Endometrial microvascular endothelial cells (primary cell): ENCODE results near the gene ZNF407. TPM values are rescaled to one million over a fixed set of nuclear protein-coding genes. Genes with fewer than 3 reads are reported as not detected.

Experiments
- in situ Hi-C: cut with HindIII; loops from 2 replicates; pipeline ENCODE4 v1.10.0; 2017; ENCODE audit warnings: low sequenced_read_pairs, low pct_unique_long_range_greater_than_20kb; ENCODE audit errors: inconsistent ontology term
- total RNA-seq: library from RNA; depleted of rRNA; stranded (reverse); fragments of >200 nt; gene quantifications from one replicate; pipeline ENCODE4 v1.2.3, GENCODE V29; 2015; ENCODE audit errors: inconsistent ontology term

Gene ZNF407
- total RNA-seq, 1 donor from 2014 or later, result 8.7 TPM

DNA sequence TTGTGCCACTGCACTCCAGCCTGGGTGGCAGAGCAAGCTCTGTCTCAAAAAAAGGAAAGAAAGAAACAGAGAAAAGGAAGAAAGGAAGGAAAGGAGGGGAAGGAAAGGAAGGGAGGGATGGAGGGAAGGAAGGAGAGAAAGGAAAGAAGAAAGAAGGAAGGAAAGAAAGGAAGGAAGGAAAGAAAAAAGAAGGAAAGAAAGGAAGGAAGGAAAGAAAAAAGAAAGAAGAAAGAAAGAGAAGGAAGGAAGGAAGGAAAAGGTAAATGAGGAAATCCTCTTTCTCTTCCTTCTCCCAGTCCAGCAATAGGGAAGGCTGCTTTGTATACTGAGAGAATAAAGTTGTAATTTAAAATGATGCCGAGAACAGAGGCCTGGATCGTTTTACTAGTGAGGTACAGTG lies 22.8 kb upstream of the ZNF407 start:
- in situ Hi-C loops, result no loop called here

DNA sequence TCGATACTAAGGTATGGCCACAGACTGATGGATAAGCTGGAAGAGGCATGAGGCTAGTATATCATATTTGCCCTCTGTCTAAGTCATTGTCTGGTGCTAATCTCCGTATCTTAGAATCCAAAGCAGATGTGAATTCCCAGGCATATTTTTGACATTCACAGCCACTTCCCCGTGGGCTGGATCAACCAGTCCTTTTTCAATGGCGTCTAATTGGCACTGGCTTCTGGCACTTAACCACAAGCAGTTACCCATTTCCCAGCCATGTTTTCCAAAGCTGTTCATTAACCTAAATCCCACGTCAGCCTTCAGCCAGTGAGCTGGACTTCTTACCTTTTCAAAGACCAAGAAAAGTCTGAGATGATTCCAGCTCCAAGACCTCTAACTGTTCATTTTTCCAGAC lies 20.7 kb upstream of the ZNF407 start:
- in situ Hi-C loops, result no loop called here

DNA sequence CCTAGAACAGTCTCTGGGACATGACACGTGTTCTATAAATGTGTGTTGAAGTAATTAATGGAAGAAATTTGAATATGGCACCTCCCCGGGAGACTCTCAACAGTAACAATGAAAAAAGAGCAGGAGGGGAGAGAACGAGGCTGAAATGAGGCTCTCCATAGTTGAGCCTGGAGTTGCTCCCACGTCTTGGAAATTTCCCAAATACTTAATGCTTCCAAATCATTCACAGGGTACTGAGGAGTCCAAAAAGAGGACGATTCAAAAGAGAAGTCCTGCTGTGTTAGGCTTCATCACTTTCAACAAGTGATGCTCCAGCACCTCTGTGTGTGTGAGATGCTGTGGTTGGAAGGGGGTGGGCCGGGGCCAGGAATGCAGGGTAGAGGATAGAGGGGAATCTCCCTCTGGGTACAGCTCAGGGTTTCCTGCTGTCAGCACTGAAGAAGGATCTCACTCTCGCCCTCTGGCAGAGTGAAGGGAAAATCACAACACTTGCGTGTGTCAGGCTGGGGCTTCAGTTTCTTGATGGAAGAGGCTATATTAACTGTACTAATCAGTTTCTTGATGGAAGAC lies 18.1 kb upstream of the ZNF407 start:
- in situ Hi-C loops, result no loop called here

GRCh38 chr18:74582642-74583041 lies 15.0 kb upstream of the ZNF407 start:
- in situ Hi-C loops, result no loop called here

DNA sequence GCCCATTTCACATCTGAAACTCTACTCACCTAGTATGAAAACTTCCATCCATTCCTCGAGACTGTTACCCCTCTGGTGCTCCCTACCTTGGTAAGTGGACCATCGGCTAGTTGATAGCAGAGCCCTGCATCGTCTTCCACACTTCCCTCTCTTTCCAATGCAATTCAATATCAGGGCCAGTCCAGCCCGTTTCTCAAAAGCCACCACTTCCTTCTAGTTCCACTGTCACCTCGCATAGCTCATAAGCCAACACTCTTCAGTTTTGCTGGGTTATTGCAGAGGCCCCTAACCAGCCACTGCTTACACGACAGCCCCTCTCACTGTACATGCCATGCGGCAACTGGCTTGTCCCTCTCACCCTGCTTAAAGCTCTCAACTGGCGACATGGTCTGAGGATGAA lies 10.2 kb upstream of the ZNF407 start:
- in situ Hi-C loops, result no loop called here

- in situ Hi-C loops, result no loop called here
Measured at GRCh38 chr18:74589021-74589420, 8.6 kb upstream of the ZNF407 start.

DNA sequence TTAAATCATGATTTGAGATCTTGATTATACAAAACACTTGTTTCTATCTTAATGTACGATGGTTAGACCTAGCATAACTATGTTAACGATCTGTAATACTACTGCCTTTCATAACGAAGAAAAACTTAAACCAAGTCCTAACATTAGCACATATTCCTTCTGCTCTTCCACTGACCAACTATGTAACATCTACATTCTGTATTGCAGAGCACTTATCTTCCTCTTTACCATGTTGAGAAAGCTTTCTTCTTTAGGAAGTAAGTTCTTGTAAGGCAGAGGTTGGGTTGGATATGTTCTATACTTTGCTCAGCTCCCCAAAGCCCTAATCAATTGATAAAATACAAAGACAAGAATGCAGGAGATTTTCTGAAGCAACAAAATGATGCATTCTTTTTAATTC lies 7.9 kb upstream of the ZNF407 start:
- in situ Hi-C loops, result no loop called here

- in situ Hi-C loops, result no loop called here
Measured at GRCh38 chr18:74590671-74591070, 7.0 kb upstream of the ZNF407 start.

- in situ Hi-C loops, result no loop called here
Measured at GRCh38 chr18:74595431-74595830, 2.2 kb upstream of the ZNF407 start.

DNA sequence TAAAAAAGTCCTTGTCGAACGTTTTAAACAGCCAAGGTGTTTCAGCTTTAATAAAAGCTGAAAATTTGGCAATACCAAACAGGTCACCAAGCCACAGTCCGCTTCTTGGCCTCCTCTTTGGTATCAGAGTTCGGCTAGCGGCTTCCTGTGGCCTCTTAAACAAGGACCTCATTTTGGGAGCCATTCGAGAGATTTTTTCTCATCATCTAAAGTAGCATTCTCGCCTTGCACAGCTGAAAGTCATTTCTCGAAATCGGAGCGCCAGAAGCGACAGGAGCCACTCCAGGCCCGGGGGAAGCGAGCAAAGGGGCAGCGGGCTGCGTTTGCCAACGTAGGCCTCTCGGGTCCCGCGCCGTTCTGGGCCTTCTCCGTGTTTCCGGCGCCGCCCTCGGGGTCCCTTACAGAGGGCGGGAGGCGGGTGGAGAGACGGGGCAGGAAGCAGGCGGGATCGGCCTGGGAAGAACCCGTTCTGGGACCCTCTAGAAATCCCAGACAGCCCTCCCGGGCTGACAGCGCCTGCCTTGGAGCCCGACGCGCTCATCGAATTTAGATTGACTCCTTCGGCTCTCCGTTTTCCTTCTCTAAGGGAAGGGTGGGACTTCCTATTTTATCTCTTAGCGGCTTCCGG lies 522 bp upstream of the ZNF407 start:
- in situ Hi-C loops, result no loop called here

DNA sequence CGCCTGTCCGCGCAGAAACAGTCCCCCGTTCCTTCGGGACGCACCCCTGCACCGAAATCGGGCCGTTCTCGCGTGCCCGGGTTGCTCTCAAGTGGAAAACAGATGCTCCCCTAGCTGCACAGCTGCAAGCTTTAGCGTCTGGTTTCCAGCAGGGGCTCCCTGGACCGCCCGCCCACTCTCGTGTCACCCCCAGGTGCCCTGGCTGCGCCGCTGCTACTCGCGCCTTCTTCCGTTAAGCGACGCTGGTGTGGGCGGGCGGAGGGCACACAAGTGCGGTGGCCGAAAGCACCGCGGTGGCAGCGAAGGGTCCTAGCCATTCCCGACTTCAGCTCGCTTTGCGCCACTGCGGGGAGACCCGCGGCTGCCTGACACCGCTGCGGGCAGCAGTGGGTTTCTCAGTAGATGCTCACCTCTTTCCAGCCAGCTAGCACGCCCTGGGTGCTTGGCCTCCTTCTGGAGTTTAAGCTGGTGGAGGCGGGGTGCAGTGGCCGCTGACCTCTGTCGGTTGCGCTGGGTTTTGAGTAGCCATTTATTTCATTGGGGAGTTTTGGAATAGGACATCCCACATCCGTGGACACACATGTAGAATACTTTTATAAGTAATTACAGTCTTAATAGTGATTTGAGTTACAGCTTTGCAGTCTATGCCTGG lies 806 bp downstream of the ZNF407 start:
- in situ Hi-C loops, result no loop called here

- in situ Hi-C loops, result no loop called here
Measured at GRCh38 chr18:74604361-74604760, 6.7 kb downstream of the ZNF407 start.

DNA sequence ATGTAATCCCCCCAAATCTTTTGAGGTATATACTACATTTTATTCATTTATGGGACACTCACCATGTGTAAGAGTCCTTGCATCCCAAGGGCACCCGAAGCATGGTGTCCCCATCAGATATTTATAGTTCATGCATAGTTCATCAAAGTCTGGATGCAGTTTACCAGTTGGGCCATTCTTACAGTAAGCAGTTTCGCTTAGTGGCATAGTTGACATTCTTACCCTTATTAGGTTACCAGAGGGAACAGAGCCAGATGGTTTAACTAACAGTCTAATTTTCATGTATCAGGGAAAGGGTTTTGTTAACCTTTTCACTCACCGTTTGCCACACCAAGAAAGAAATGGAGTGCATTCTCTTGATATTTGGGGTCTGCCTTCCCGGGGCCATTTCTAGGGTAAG lies 7.1 kb downstream of the ZNF407 start:
- in situ Hi-C loops, result no loop called here

DNA sequence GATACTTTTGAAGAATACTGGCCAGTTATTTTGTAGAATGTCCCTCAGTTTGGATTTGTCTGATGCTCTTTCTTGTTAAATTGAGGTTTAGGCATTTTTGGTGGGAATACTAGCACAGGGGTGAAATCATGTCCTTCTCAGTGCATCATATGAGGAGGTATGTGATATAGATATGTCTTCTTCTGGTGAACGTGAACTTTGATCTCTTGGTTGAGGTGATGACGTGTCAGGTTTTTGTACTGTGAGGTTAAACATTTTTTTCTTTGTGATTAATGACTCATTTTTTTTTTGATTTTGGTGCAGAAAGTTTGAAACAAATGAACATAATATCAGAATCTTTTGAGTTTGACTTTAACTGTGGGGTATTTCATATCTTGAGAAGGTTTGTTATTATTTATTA lies 11.0 kb downstream of the ZNF407 start:
- in situ Hi-C loops, result no loop called here

DNA sequence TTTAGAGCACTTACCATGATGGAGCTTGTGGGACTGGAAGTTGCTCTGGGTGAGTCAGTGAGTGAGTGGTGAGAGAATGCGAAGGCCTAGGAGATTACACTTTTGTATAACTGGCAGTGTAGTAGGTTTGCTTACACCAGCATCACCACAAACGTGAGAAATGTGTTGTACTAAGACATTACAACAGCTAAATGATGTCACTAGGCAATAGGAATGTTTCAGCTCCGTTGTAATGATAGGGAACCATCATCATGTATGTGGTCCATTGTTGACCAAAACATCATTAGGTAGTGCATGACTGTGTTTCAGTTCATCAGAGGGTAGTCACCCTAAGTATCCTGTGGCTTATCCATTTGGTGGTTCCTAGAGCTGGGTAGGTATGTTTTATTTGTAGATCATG lies 11.9 kb downstream of the ZNF407 start:
- in situ Hi-C loops, result no loop called here

- in situ Hi-C loops, result no loop called here
Measured at GRCh38 chr18:74610051-74610615, 12.5 kb downstream of the ZNF407 start.

- in situ Hi-C loops, result no loop called here
Measured at GRCh38 chr18:74610860-74611259, 13.2 kb downstream of the ZNF407 start.

GRCh38 chr18:74611765-74612164 lies 14.1 kb downstream of the ZNF407 start:
- in situ Hi-C loops, result no loop called here

GRCh38 chr18:74613381-74613780 lies 15.7 kb downstream of the ZNF407 start:
- in situ Hi-C loops, result no loop called here

- in situ Hi-C loops, result no loop called here
Measured at GRCh38 chr18:74616494-74616893, 18.8 kb downstream of the ZNF407 start.
